ENCODE measurements around the gene CTBP1. TPM values are rescaled to one million over a fixed set of nuclear protein-coding genes. Genes with fewer than 3 reads are reported as not detected.

CTBP1 gene
- total RNA-seq, 1 experiment from 2014 or later: 184 TPM

- Histone ChIP-seq H3K4me1 (no peaks in the 10 kb centered on the region), H3K27me3 (replicated peaks; ENCODE audit: control insufficient read depth, insufficient read depth, low read length) (no peaks in the 10 kb centered on the region), H3K9me3 (no peaks in the 10 kb centered on the region), H3K36me3 (ENCODE audit: control insufficient read depth, insufficient read depth, low read length) (no peaks in the 10 kb centered on the region), H3K4me3 (ENCODE audit: low read depth, low read length) (no peak overlapping the region)
- no peak overlapping the region for H3K4me3 Mint-ChIP-seq (ENCODE audit: unreplicated experiment)
- ChIA-PET POLR2A (interaction anchor here (0.6 kb wide), 1 partner anchor 331 kb away, joined by 3 read pairs; no protein-coding TSS in a partner anchor), CTCF (no interaction called here)
- H3K9me3 Mint-ChIP-seq (ENCODE audit: unreplicated experiment): no peaks in the 10 kb centered on the region
- BruUV-seq (replicated peaks): no TSS peak
- TF ChIP-seq CTCF (IDR thresholded peaks at IDR 0.05; ENCODE audit: insufficient read depth in 1 of 2, low read depth in 1 of 2, low read length in 1 of 2, severe bottlenecking in 1 of 2, unreplicated experiment in 1 of 2): no peak
- intact Hi-C loops (cut with micrococcal nuclease; ENCODE audit: unreplicated experiment): loop anchor here (5.0 kb wide), 1 partner anchor 38 kb away; no protein-coding TSS in a partner anchor
- H3K36me3 Mint-ChIP-seq (ENCODE audit: insufficient read depth, unreplicated experiment): peaks cover 16% of the 10 kb centered on the region
- no peaks in the 10 kb centered on the region for H3K4me1 Mint-ChIP-seq (ENCODE audit: low read depth, unreplicated experiment)
- peak in 1 of 2 experiments; percentile 40 for DNase-seq
- no peaks in the 10 kb centered on the region for H3K27me3 Mint-ChIP-seq (ENCODE audit: insufficient read depth, unreplicated experiment)
- H3K27ac Mint-ChIP-seq (ENCODE audit: unreplicated experiment): no peak overlapping the region
Observed at GRCh38 chr4:1204828-1205585, 43.9 kb downstream of the CTBP1 start.

GRCh38 chr4:1204286-1204827 is 44.6 kb downstream of the CTBP1 start:
- H3K27ac Mint-ChIP-seq (ENCODE audit: unreplicated experiment): no peak overlapping the region
- Histone ChIP-seq H3K36me3 (ENCODE audit: control insufficient read depth, insufficient read depth, low read length) (no peaks in the 10 kb centered on the region), H3K4me3 (ENCODE audit: low read depth, low read length) (no peak overlapping the region), H3K4me1 (no peaks in the 10 kb centered on the region), H3K27me3 (replicated peaks; ENCODE audit: control insufficient read depth, insufficient read depth, low read length) (no peaks in the 10 kb centered on the region), H3K9me3 (no peaks in the 10 kb centered on the region)
- H3K4me3 Mint-ChIP-seq (ENCODE audit: unreplicated experiment): no peak overlapping the region
- ChIA-PET POLR2A (interaction anchor here (0.6 kb wide), 1 partner anchor 330 kb away, joined by 3 read pairs; no protein-coding TSS in a partner anchor), CTCF (no interaction called here)
- BruUV-seq (replicated peaks): no TSS peak
- DNase-seq: no peak
- TF ChIP-seq CTCF (IDR thresholded peaks at IDR 0.05; ENCODE audit: insufficient read depth in 1 of 2, low read depth in 1 of 2, low read length in 1 of 2, severe bottlenecking in 1 of 2, unreplicated experiment in 1 of 2): no peak
- H3K9me3 Mint-ChIP-seq (ENCODE audit: unreplicated experiment): no peaks in the 10 kb centered on the region
- H3K27me3 Mint-ChIP-seq (ENCODE audit: insufficient read depth, unreplicated experiment): no peaks in the 10 kb centered on the region
- intact Hi-C loops (cut with micrococcal nuclease; ENCODE audit: unreplicated experiment): no loop called here
- no peaks in the 10 kb centered on the region for H3K4me1 Mint-ChIP-seq (ENCODE audit: low read depth, unreplicated experiment)
- peaks cover 10% of the 10 kb centered on the region for H3K36me3 Mint-ChIP-seq (ENCODE audit: insufficient read depth, unreplicated experiment)

GRCh38 chr4:1203026-1203616 is 45.8 kb downstream of the CTBP1 start:
- Histone ChIP-seq H3K27me3 (replicated peaks; ENCODE audit: control insufficient read depth, insufficient read depth, low read length) (no peaks in the 10 kb centered on the region), H3K4me1 (no peaks in the 10 kb centered on the region), H3K4me3 (ENCODE audit: low read depth, low read length) (no peak overlapping the region), H3K9me3 (no peaks in the 10 kb centered on the region), H3K36me3 (ENCODE audit: control insufficient read depth, insufficient read depth, low read length) (no peaks in the 10 kb centered on the region)
- no peaks in the 10 kb centered on the region for H3K4me1 Mint-ChIP-seq (ENCODE audit: low read depth, unreplicated experiment)
- no peak overlapping the region for H3K27ac Mint-ChIP-seq (ENCODE audit: unreplicated experiment)
- BruUV-seq (replicated peaks): no TSS peak
- no peak for TF ChIP-seq CTCF (IDR thresholded peaks at IDR 0.05; ENCODE audit: insufficient read depth in 1 of 2, low read depth in 1 of 2, low read length in 1 of 2, severe bottlenecking in 1 of 2, unreplicated experiment in 1 of 2)
- ChIA-PET CTCF (no interaction called here), POLR2A (no interaction called here)
- intact Hi-C loops (cut with micrococcal nuclease; ENCODE audit: unreplicated experiment): no loop called here
- DNase-seq: no peak
- no peaks in the 10 kb centered on the region for H3K9me3 Mint-ChIP-seq (ENCODE audit: unreplicated experiment)
- no peak overlapping the region for H3K4me3 Mint-ChIP-seq (ENCODE audit: unreplicated experiment)
- no peaks in the 10 kb centered on the region for H3K27me3 Mint-ChIP-seq (ENCODE audit: insufficient read depth, unreplicated experiment)
- H3K36me3 Mint-ChIP-seq (ENCODE audit: insufficient read depth, unreplicated experiment): no peaks in the 10 kb centered on the region

All from Caco-2 (cell line).